Keratinocyte (primary cell): ENCODE measurements around the gene WBP1L. TPM values are rescaled to one million over a fixed set of nuclear protein-coding genes. Genes with fewer than 3 reads are reported as not detected.

Experiments
- DNase-seq: peaks from one replicate; pipeline ENCODE4 v3.0.0-alpha.2; 2011; ENCODE audit warnings: low read depth, missing footprints, low spot score
- FAIRE-seq: peaks from 2 replicates; lab custom pipeline; 2011; peaks lifted over from hg19 to GRCh38; lab: Jason Lieb, UNC
- H2AFZ ChIP-seq: 2 replicates; pipeline ENCODE4 v1.6.0; 2012; ENCODE audit warnings: low read length, control low read depth, inconsistent platforms; ENCODE audit not compliant: control insufficient read depth
- H3K27ac ChIP-seq: 2 replicates; pipeline ENCODE4 v1.5.1; 2011; ENCODE audit warnings: low read length; ENCODE audit not compliant: control insufficient read depth, insufficient read depth
- H3K27me3 ChIP-seq: 3 replicates; pipeline ENCODE4 v1.6.0; 2011; ENCODE audit warnings: low read length; ENCODE audit not compliant: control insufficient read depth, insufficient read depth; ENCODE audit errors: extremely low read depth
- H3K36me3 ChIP-seq, 2 experiments: 2 replicates in 1 of 2; 3 replicates in 1 of 2; pipeline ENCODE4 v1.5.1; 2011; ENCODE audit warnings: low read length in 2 of 2, mild to moderate bottlenecking in 1 of 2; ENCODE audit not compliant: control insufficient read depth in 2 of 2, insufficient read depth in 2 of 2; ENCODE audit errors: extremely low read depth in 1 of 2
- H3K4me1 ChIP-seq: 3 replicates; pipeline ENCODE4 v1.5.1; 2011; ENCODE audit warnings: low read length; ENCODE audit not compliant: control insufficient read depth, insufficient read depth; ENCODE audit errors: extremely low read depth
- H3K4me2 ChIP-seq: 3 replicates; pipeline ENCODE4 v1.6.0; 2011; ENCODE audit warnings: low read depth, low read length; ENCODE audit not compliant: control insufficient read depth, insufficient read depth; ENCODE audit errors: extremely low read depth
- H3K4me3 ChIP-seq, 3 experiments: fragments of 200-600 bp in 1 of 3; sonication (generic) in 1 of 3; 2 replicates in 2 of 3; 3 replicates in 1 of 3; pipeline ENCODE4 v1.5.1; 2011 to 2016; ENCODE audit warnings: low read length in 3 of 3, mild to moderate bottlenecking in 3 of 3, control low read depth in 2 of 3, inconsistent platforms in 1 of 3, low read depth in 1 of 3, mixed read lengths in 1 of 3, mixed run types in 1 of 3, moderate library complexity in 1 of 3; ENCODE audit not compliant: control insufficient read depth in 2 of 3, insufficient read depth in 2 of 3; ENCODE audit errors: extremely low read depth in 1 of 3
- H3K79me2 ChIP-seq: 2 replicates; pipeline ENCODE4 v1.6.0; 2012; ENCODE audit warnings: low read length; ENCODE audit not compliant: control insufficient read depth, insufficient read depth
- H3K9ac ChIP-seq: 3 replicates; pipeline ENCODE4 v1.6.0; 2011; ENCODE audit warnings: low read length; ENCODE audit not compliant: control insufficient read depth, insufficient read depth; ENCODE audit errors: extremely low read depth
- H3K9me1 ChIP-seq: 3 replicates; pipeline ENCODE4 v1.6.0; 2011; ENCODE audit warnings: low read length; ENCODE audit not compliant: control insufficient read depth, insufficient read depth; ENCODE audit errors: extremely low read depth
- H3K9me3 ChIP-seq: 2 replicates; pipeline ENCODE4 v1.5.1; 2012; ENCODE audit warnings: low read depth, low read length; ENCODE audit not compliant: control insufficient read depth
- H4K20me1 ChIP-seq: 3 replicates; pipeline ENCODE4 v1.6.0; 2011; ENCODE audit warnings: low read length; ENCODE audit not compliant: control insufficient read depth, insufficient read depth; ENCODE audit errors: extremely low read depth
- CTCF ChIP-seq, 3 experiments: IDR thresholded peaks in 1 of 3; conservative IDR thresholded peaks in 1 of 3; optimal IDR thresholded peaks in 1 of 3; 2 replicates in 2 of 3; 3 replicates in 1 of 3; pipeline versions ENCODE3 to v1.5.1; 2011; ENCODE audit warnings: low read length in 3 of 3, mild to moderate bottlenecking in 3 of 3, moderate library complexity in 2 of 3, control low read depth in 1 of 3, inconsistent platforms in 1 of 3; ENCODE audit not compliant: insufficient read depth in 2 of 3; ENCODE audit errors: extremely low read depth in 1 of 3
- EZH2 ChIP-seq: IDR thresholded peaks from one replicate; pipeline ENCODE4 v1.6.1; 2012; ENCODE audit warnings: inconsistent platforms, mild to moderate bottlenecking, low read length, moderate library complexity
- dilution Hi-C: fragments of 300-500 bp; cut with MboI; formaldehyde crosslinking; loops from one replicate; pipeline ENCODE4 v1.7.0; 2020; ENCODE audit warnings: low sequenced_read_pairs; ENCODE audit not compliant: extremely low pct_ligation_motif_present
- polyA plus RNA-seq, 5 experiments: library from polyadenylated mRNA; depleted of rRNA in 3 of 5; stranded (reverse) in 3 of 5; stranded (forward) in 1 of 5; unstranded in 1 of 5; fragments of >200 nt; gene quantifications; 1 replicate in 1 of 5; 2 replicates in 3 of 5; 3 replicates in 1 of 5; pipeline versions ENCODE4 v1.2.1 to v1.2.3, GENCODE V29; 2011 to 2012; ENCODE audit warnings: missing spikeins in 2 of 5, low read depth in 1 of 5, low replicate concordance in 1 of 5

The WBP1L gene
- polyA plus RNA-seq, 1 donor (not counting 4 experiments of a cell fraction or from before 2014, with no cell fraction given): 24.3 TPM

GRCh38 chr10:102752934-102753664 is 9.4 kb downstream of the WBP1L start:
- Histone ChIP-seq H3K9me1 (peaks cover 2% of the 10 kb centered on the region), H3K27ac (no peak overlapping the region), H3K9ac (no peak overlapping the region), H3K4me1 (no peaks in the 10 kb centered on the region), H3K4me3 (no peak overlapping the region), H3K4me2 (no peak overlapping the region), H3K79me2 (peaks cover 37% of the 10 kb centered on the region), H3K9me3 (no peaks in the 10 kb centered on the region), H4K20me1 (no peaks in the 10 kb centered on the region), H3K27me3 (no peaks in the 10 kb centered on the region), H2AFZ (no peak overlapping the region), H3K36me3 (peaks cover 1 to 4% of the 10 kb centered on the region in 2 experiments)
- no peak for TF ChIP-seq EZH2
- TF ChIP-seq CTCF (optimal IDR thresholded peaks at IDR 0.05 in 1 of 3, IDR thresholded peaks at IDR 0.05 in 1 of 3, conservative IDR thresholded peaks at IDR 0.05 in 1 of 3; ENCODE audit: extremely low read depth in 1 of 3, insufficient read depth in 2 of 3, low read length in 3 of 3): peak; percentile 68 to 75 (median 68)
- DNase-seq (no peak), FAIRE-seq (peak; percentile 17)
- dilution Hi-C loops: no loop called here

DNA sequence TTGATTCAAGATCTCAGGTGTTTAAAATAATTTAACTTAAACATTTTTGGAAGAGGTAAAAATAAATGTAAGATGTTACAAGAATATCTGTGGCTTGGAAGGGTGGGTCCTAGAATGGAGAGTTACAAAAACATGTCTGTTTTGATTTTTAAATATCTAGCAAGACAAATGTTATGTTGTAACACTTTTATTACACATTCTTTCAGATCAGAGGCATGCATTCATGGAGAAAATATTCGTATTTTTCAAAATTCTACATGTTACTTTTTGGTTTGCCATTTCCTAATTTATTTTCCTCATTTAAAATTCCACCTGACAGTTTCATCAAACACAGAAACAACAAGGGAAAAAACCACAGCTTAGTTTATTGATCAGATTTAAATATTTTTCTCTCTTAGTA is 10.0 kb downstream of the WBP1L start:
- Histone ChIP-seq H3K36me3 (peaks cover 1 to 4% of the 10 kb centered on the region in 2 experiments), H4K20me1 (no peaks in the 10 kb centered on the region), H2AFZ (no peak overlapping the region), H3K4me3 (no peak overlapping the region), H3K27me3 (no peaks in the 10 kb centered on the region), H3K4me1 (no peaks in the 10 kb centered on the region), H3K4me2 (no peak overlapping the region), H3K79me2 (peaks cover 34% of the 10 kb centered on the region), H3K9me1 (peaks cover 2% of the 10 kb centered on the region), H3K9ac (no peak overlapping the region), H3K27ac (no peak overlapping the region), H3K9me3 (no peaks in the 10 kb centered on the region)
- DNase-seq (no peak), FAIRE-seq (no peak)
- TF ChIP-seq CTCF (optimal IDR thresholded peaks at IDR 0.05 in 1 of 3, IDR thresholded peaks at IDR 0.05 in 1 of 3, conservative IDR thresholded peaks at IDR 0.05 in 1 of 3; ENCODE audit: extremely low read depth in 1 of 3, insufficient read depth in 2 of 3, low read length in 3 of 3): no peak
- TF ChIP-seq EZH2: no peak
- dilution Hi-C loops: no loop called here
